ENCODE measurements around the gene BICC1.

The BICC1 gene

GRCh38 chr10:58795560-58795959 is 282.9 kb downstream of the BICC1 start:
- DNase-seq (ENCODE audit: low read depth) = no peak
- TF ChIP-seq CTCF (IDR thresholded peaks at IDR 0.05; ENCODE audit: low read depth, low read length, missing control alignments) = no peak
- in situ Hi-C loops (cut with HindIII; ENCODE audit: low sequenced_read_pairs) = loop anchor here (25.0 kb wide), 2 partner anchors 392 to 817 kb away; partner anchors contain the start of gene PHYHIPL
- H3K4me3 ChIP-seq (ENCODE audit: low read depth, low read length) = no peak overlapping the region

GRCh38 chr10:58796242-58796641 is 283.6 kb downstream of the BICC1 start:
- in situ Hi-C loops (cut with HindIII; ENCODE audit: low sequenced_read_pairs) = loop anchor here (25.0 kb wide), 2 partner anchors 391 to 816 kb away; partner anchors contain the start of gene PHYHIPL
- no peak overlapping the region for H3K4me3 ChIP-seq (ENCODE audit: low read depth, low read length)
- no peak for TF ChIP-seq CTCF (IDR thresholded peaks at IDR 0.05; ENCODE audit: low read depth, low read length, missing control alignments)
- DNase-seq (ENCODE audit: low read depth) = no peak

- no peak overlapping the region for H3K4me3 ChIP-seq (ENCODE audit: low read depth, low read length)
- DNase-seq (ENCODE audit: low read depth) = no peak
- TF ChIP-seq CTCF (IDR thresholded peaks at IDR 0.05; ENCODE audit: low read depth, low read length, missing control alignments) = no peak
- in situ Hi-C loops (cut with HindIII; ENCODE audit: low sequenced_read_pairs) = loop anchor here (25.0 kb wide), 2 partner anchors 390 to 815 kb away; partner anchors contain the start of gene PHYHIPL
Measured at GRCh38 chr10:58796824-58797223, 284.2 kb downstream of the BICC1 start.

GRCh38 chr10:58797356-58797755 is 284.7 kb downstream of the BICC1 start:
- no peak for TF ChIP-seq CTCF (IDR thresholded peaks at IDR 0.05; ENCODE audit: low read depth, low read length, missing control alignments)
- in situ Hi-C loops (cut with HindIII; ENCODE audit: low sequenced_read_pairs) = loop anchor here (25.0 kb wide), 2 partner anchors 390 to 815 kb away; partner anchors contain the start of gene PHYHIPL
- no peak for DNase-seq (ENCODE audit: low read depth)
- H3K4me3 ChIP-seq (ENCODE audit: low read depth, low read length) = no peak overlapping the region

- no peak for TF ChIP-seq CTCF (IDR thresholded peaks at IDR 0.05; ENCODE audit: low read depth, low read length, missing control alignments)
- DNase-seq (ENCODE audit: low read depth) = no peak
- H3K4me3 ChIP-seq (ENCODE audit: low read depth, low read length) = no peak overlapping the region
- in situ Hi-C loops (cut with HindIII; ENCODE audit: low sequenced_read_pairs) = no loop called here
Measured at GRCh38 chr10:58802047-58802446, 289.4 kb downstream of the BICC1 start.

- H3K4me3 ChIP-seq (ENCODE audit: low read depth, low read length) = no peak overlapping the region
- no peak for DNase-seq (ENCODE audit: low read depth)
- in situ Hi-C loops (cut with HindIII; ENCODE audit: low sequenced_read_pairs) = no loop called here
- no peak for TF ChIP-seq CTCF (IDR thresholded peaks at IDR 0.05; ENCODE audit: low read depth, low read length, missing control alignments)
Measured at GRCh38 chr10:58806323-58806722, 293.7 kb downstream of the BICC1 start.

All from astrocyte of the cerebellum (primary cell).